ENCODE measurements around the gene CRTAP. TPM values are rescaled to one million over a fixed set of nuclear protein-coding genes. Genes with fewer than 3 reads are reported as not detected.
"Not testable (repeated sequence)": the region's sequence is repeated elsewhere in the genome, so short reads cannot be mapped to it uniquely, and the experiment has no call there.

The CRTAP gene
- total RNA-seq, 1 experiment from 2014 or later = 134 TPM

DNA sequence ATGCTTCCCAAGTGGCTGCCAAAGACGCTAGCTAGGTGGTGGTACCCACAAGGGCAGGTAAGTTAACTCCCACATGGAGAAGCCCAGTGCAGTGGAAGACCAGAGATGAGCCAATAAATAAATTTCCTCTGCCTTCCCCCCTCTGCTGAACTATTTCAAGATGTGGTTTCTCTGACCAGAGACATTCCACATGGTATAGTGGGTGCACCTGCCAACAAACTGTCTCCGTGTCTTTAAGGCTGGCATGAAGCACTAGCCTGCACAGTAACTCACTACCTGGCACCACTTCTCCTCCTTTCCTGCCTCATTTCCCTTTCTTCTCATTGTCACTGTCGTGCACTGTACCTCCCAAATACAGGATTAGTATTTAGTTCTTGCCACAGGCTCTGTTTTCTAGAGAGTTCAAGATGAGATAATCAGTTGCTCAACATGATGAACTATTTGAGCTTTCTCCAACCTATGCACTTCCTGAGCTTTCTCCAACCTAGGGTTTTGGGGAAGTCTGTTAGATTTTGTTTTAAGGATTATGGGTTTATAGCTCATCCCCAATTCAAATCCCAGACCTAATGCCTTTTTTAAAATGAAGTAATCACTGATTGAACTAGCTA is 8.4 kb upstream of the CRTAP start:
- DNase-seq = no peak
- POLR2A ChIA-PET (ENCODE audit: unreplicated experiment) = interaction anchor here (0.6 kb wide), 1 partner anchor 17 kb away, joined by 5 read pairs; no protein-coding TSS in a partner anchor

DNA sequence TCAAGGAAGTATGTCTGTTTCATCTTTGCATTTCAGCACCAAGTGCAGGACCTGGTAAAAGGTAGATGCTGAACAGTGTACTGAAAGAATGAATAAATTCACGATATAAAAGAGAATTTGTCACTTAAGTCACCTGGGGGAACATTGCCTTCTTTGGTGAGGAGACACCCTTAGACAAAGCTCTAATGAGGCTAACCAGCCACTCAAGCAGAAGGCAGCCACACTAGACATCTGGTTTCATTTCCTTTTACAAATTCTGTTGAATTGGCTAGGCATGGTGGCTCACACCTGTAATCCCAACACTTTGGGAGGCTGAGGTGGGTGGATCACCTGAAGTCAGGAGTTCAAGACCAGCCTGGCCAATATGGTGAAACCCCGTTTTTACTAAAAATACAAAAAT is 7.0 kb upstream of the CRTAP start:
- H3K4me2 ChIP-seq; H3K36me3 ChIP-seq (ENCODE audit: low read depth); H3F3A ChIP-seq (ENCODE audit: insufficient read depth, low read depth); H3K4me3 ChIP-seq; BruUV-seq (replicated peaks); H2AFZ ChIP-seq; H3K4me1 ChIP-seq (replicated peaks; ENCODE audit: insufficient read depth); CTCF ChIA-PET; H3K79me2 ChIP-seq (ENCODE audit: low read depth); H3K27me3 ChIP-seq (ENCODE audit: insufficient read depth, low read depth); DNase-seq; POLR2A ChIA-PET (ENCODE audit: unreplicated experiment); H3K27ac ChIP-seq; H3K9me2 ChIP-seq (ENCODE audit: insufficient read depth); H3K9me3 ChIP-seq (ENCODE audit: insufficient read depth, low read depth); H4K20me1 ChIP-seq (ENCODE audit: insufficient read depth); intact Hi-C loops (cut with micrococcal nuclease; ENCODE audit: unreplicated experiment): not testable (repeated sequence)

More for the DNA sequence above, 8.4 kb upstream of the CRTAP start:
- BruUV-seq (replicated peaks) = no TSS peak
- TF ChIP-seq, protein P1, sequence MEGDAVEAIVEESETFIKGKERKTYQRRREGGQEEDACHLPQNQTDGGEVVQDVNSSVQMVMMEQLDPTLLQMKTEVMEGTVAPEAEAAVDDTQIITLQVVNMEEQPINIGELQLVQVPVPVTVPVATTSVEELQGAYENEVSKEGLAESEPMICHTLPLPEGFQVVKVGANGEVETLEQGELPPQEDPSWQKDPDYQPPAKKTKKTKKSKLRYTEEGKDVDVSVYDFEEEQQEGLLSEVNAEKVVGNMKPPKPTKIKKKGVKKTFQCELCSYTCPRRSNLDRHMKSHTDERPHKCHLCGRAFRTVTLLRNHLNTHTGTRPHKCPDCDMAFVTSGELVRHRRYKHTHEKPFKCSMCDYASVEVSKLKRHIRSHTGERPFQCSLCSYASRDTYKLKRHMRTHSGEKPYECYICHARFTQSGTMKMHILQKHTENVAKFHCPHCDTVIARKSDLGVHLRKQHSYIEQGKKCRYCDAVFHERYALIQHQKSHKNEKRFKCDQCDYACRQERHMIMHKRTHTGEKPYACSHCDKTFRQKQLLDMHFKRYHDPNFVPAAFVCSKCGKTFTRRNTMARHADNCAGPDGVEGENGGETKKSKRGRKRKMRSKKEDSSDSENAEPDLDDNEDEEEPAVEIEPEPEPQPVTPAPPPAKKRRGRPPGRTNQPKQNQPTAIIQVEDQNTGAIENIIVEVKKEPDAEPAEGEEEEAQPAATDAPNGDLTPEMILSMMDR (conservative IDR thresholded peaks at IDR 0.05) = no peak
- TF ChIP-seq EZH2 (IDR thresholded peaks at IDR 0.05; ENCODE audit: low read depth) = no peak
- Histone ChIP-seq H4K20me1 (ENCODE audit: insufficient read depth) (no peaks in the 10 kb centered on the region), H3K9me2 (ENCODE audit: insufficient read depth) (no peaks in the 10 kb centered on the region), H3K36me3 (ENCODE audit: low read depth) (no peaks in the 10 kb centered on the region), H3K79me2 (ENCODE audit: low read depth) (no peaks in the 10 kb centered on the region), H3F3A (ENCODE audit: insufficient read depth, low read depth) (no peaks in the 10 kb centered on the region), H3K4me3 (no peak overlapping the region), H2AFZ (no peak overlapping the region), H3K27me3 (ENCODE audit: insufficient read depth, low read depth) (no peaks in the 10 kb centered on the region), H3K9me3 (ENCODE audit: insufficient read depth, low read depth) (no peaks in the 10 kb centered on the region), H3K4me1 (replicated peaks; ENCODE audit: insufficient read depth) (no peaks in the 10 kb centered on the region), H3K27ac (no peak overlapping the region), H3K4me2 (no peak overlapping the region)
- CTCF ChIA-PET = no interaction called here
- intact Hi-C loops (cut with micrococcal nuclease; ENCODE audit: unreplicated experiment) = no loop called here

DNA sequence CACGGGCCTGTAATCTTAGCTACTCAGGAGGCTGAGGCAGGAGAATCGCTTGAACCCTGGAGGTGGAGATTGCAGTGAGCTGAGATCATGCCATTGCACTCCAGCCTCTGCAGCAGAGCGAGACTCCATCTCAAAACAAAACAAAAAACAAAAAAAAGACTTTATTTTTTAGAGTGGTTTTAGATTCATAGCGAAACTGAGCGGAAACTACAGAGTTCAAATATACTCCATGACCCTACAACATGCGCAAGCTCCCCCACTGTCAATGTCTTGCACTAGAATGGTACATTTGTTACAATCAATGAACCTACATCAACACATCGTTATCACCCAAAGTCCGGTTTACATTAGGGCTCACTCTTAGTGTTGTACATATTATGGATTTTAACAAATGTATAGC is 2.2 kb upstream of the CRTAP start:
- intact Hi-C loops (cut with micrococcal nuclease; ENCODE audit: unreplicated experiment) = no loop called here
- peaks cover 3% of the 10 kb centered on the region for H3F3A ChIP-seq (ENCODE audit: insufficient read depth, low read depth)
- ChIA-PET POLR2A (ENCODE audit: unreplicated experiment) (no interaction called here), CTCF (no interaction called here)
- DNase-seq = no peak
- H3K9me3 ChIP-seq (ENCODE audit: insufficient read depth, low read depth) = no peaks in the 10 kb centered on the region
- no peak for TF ChIP-seq EZH2 (IDR thresholded peaks at IDR 0.05; ENCODE audit: low read depth)
- TF ChIP-seq, protein P1 (conservative IDR thresholded peaks at IDR 0.05) = no peak
- H3K36me3 ChIP-seq (ENCODE audit: low read depth) = no peaks in the 10 kb centered on the region
- H3K79me2 ChIP-seq (ENCODE audit: low read depth) = 0 out of 2 replicates have a peak, but pooled peaks cover 14% of the 10 kb centered on the region
- H2AFZ ChIP-seq = no peak overlapping the region
- no peak overlapping the region for H3K4me2 ChIP-seq
- no peaks in the 10 kb centered on the region for H3K9me2 ChIP-seq (ENCODE audit: insufficient read depth)
- no peaks in the 10 kb centered on the region for H4K20me1 ChIP-seq (ENCODE audit: insufficient read depth)
- H3K4me3 ChIP-seq = no peak overlapping the region
- no peak overlapping the region for H3K27ac ChIP-seq
- no peaks in the 10 kb centered on the region for H3K27me3 ChIP-seq (ENCODE audit: insufficient read depth, low read depth)
- no TSS peak for BruUV-seq (replicated peaks)
- H3K4me1 ChIP-seq (replicated peaks; ENCODE audit: insufficient read depth) = 0 out of 2 replicates have a peak, but pooled peaks cover 7% of the 10 kb centered on the region

DNA sequence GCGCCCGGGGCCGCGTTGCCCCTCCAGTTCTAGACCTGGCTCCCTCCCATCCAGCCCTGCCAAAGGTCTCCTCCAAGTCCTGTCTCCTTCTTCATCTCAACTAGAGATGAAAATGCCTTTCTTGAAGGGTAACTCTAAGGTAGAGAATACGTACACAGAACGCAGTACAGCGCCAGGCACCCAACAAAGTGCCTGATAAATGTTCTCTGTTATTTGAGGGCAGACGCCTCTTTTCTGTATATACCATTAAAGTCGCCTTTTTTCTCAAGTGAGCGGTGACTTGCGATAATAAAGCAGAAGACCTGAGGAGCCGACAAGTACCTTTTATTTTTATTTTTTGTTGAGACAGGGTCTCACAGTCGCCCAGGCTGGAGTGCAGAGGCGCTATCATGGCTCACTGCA is 809 bp downstream of the CRTAP start:
- Histone ChIP-seq H4K20me1 (ENCODE audit: insufficient read depth) (no peaks in the 10 kb centered on the region), H3K4me1 (replicated peaks; ENCODE audit: insufficient read depth) (0 out of 2 replicates have a peak, but pooled peaks cover 7% of the 10 kb centered on the region), H3F3A (ENCODE audit: insufficient read depth, low read depth) (peaks cover 3% of the 10 kb centered on the region), H3K27me3 (ENCODE audit: insufficient read depth, low read depth) (no peaks in the 10 kb centered on the region), H3K4me2 (peak overlapping the region; percentile 87), H3K4me3 (peak overlapping the region; percentile 73; the same call in 1 of the 2 replicates), H2AFZ (peak overlapping the region; percentile 85), H3K79me2 (ENCODE audit: low read depth) (0 out of 2 replicates have a peak, but pooled peaks cover 14% of the 10 kb centered on the region), H3K27ac (peak overlapping the region; percentile 72), H3K9me3 (ENCODE audit: insufficient read depth, low read depth) (no peaks in the 10 kb centered on the region), H3K9me2 (ENCODE audit: insufficient read depth) (no peaks in the 10 kb centered on the region), H3K36me3 (ENCODE audit: low read depth) (no peaks in the 10 kb centered on the region)
- DNase-seq = no peak
- no TSS peak for BruUV-seq (replicated peaks)
- ChIA-PET POLR2A (ENCODE audit: unreplicated experiment) (no interaction called here), CTCF (no interaction called here)
- TF ChIP-seq, protein P1 (conservative IDR thresholded peaks at IDR 0.05) = no peak
- no peak for TF ChIP-seq EZH2 (IDR thresholded peaks at IDR 0.05; ENCODE audit: low read depth)
- intact Hi-C loops (cut with micrococcal nuclease; ENCODE audit: unreplicated experiment) = loop anchor here (1.0 to 5.0 kb wide), 3 partner anchors 17 to 326 kb away; partner anchors contain the start of genes GLB1, TMPPE and UBP1
